Activated naive CD4-positive, alpha-beta T cell treated with anti-CD3 and anti-CD28 coated beads, Interleukin-2, amount 50 U/mL, for 16 hours (primary cell): ENCODE measurements around the gene CCT5.
A peak's percentile ranks its signal among the peaks of the same experiment; 100 is the strongest.
"Not testable (repeated sequence)": the region's sequence is repeated elsewhere in the genome, so short reads cannot be mapped to it uniquely, and the experiment has no call there.

Experiments used
- DNase-seq: peaks from one replicate; pipeline ENCODE4 v3.0.0-alpha.2; 2020

Gene CCT5

GRCh38 chr5:10247217-10247616 is 2.9 kb upstream of the CCT5 start:
- DNase-seq: not testable (repeated sequence)

GRCh38 chr5:10248378-10249260 is 1.5 kb upstream of the CCT5 start:
- no peak for DNase-seq

- peak; percentile 17 for DNase-seq
These were observed 761 bp downstream of the CCT5 start for GRCh38 chr5:10250806-10251276.

- DNase-seq: no peak
These were observed 1.3 kb downstream of the CCT5 start for GRCh38 chr5:10251405-10251804.

GRCh38 chr5:10253390-10253789 is 3.3 kb downstream of the CCT5 start:
- DNase-seq: no peak

GRCh38 chr5:10254686-10255085 is 4.6 kb downstream of the CCT5 start:
- DNase-seq: no peak

DNA sequence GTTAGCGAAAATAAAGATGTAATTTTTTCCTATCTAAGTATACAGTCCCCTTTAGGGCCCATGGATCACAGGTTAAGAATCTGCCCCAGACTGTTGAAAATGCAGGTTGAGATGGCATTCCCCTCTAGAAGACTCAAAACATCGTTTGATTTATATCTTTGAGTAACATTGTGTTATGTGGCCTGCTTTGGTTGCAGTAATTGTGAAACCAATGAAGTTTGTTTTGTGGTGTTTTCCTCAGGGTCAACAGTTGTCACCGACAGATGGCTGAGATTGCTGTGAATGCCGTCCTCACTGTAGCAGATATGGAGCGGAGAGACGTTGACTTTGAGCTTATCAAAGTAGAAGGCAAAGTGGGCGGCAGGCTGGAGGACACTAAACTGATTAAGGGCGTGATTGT is 7.8 kb downstream of the CCT5 start:
- DNase-seq: no peak

- no peak for DNase-seq
These were observed 9.8 kb downstream of the CCT5 start for GRCh38 chr5:10259899-10260298.

- no peak for DNase-seq
These were observed 11.0 kb downstream of the CCT5 start for GRCh38 chr5:10261065-10261464.

DNA sequence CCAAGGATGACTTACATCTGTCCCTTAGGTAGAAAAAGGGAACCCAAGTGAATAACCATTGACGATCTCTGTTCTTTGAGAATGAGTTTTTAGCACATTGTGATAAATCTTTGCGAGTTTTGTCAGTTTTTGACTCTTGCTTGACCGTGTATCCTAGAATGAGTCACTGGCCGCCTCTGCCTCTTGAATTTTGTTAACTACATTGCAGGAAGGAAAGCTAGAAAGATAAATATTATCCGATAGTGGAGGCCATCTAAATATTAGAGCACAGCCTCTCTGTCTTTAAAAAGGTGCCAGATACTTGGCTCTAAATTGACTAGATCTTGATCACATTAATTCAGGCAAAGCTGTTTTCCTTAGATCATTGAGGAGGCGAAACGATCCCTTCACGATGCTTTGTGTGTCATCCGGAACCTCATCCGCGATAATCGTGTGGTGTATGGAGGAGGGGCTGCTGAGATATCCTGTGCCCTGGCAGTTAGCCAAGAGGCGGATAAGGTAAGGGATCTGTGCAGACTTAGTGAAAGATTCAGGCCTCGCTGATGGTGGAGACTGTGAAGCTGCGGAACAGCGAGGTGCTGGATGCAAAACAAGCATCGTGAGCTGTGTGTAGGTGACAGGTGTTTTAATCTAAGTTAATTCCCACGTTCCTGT is 12.2 kb downstream of the CCT5 start:
- DNase-seq: no peak

- no peak for DNase-seq
These were observed 12.9 kb downstream of the CCT5 start for GRCh38 chr5:10262995-10263394.

GRCh38 chr5:10264604-10265003 is 14.5 kb downstream of the CCT5 start:
- DNase-seq: no peak

DNA sequence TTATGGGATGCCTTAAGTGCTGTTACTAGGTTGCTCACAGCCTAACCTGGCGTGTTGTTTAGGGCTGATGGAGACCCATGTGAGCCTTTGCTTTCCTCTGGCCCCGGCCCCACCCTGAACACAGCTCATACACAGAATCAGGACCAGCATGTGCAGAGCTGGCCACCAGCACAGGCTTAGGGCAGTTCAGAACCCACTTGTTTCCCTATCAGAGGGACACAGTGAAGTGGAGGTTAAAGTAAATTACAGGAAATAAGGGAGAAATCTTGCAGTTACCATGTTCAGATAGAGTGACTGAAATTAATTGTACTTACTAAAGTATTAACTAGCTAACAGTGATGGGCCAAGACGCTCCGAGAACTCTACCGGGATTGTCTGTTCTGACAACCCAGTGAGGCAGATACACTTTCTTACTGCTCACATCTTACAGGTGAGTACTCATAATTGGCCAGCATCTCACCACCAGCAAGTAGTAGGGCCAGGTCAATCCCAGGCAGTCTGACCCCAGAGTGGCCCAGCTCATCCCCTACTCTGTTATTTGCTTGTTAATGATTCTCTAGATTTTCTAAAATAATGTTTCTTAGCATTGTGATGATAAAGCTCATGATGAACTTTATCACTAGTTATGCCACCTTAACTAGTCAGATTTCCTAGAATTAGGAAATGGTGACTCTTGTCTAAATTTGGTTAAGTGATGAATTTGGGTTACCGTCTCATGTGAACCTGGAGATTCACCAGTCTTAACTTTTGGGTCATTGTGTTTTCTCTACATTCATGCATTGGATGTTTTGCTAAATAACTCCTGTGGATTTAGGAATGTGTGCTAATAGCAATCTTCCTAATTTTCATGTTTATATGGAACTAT is 15.4 kb downstream of the CCT5 start:
- DNase-seq: no peak

GRCh38 chr5:10266137-10266536 is 16.1 kb downstream of the CCT5 start:
- no peak for DNase-seq

GRCh38 chr5:10266839-10267238 is 16.8 kb downstream of the CCT5 start:
- no peak for DNase-seq

- no peak for DNase-seq
These were observed 18.0 kb downstream of the CCT5 start for GRCh38 chr5:10268100-10268499.

DNA sequence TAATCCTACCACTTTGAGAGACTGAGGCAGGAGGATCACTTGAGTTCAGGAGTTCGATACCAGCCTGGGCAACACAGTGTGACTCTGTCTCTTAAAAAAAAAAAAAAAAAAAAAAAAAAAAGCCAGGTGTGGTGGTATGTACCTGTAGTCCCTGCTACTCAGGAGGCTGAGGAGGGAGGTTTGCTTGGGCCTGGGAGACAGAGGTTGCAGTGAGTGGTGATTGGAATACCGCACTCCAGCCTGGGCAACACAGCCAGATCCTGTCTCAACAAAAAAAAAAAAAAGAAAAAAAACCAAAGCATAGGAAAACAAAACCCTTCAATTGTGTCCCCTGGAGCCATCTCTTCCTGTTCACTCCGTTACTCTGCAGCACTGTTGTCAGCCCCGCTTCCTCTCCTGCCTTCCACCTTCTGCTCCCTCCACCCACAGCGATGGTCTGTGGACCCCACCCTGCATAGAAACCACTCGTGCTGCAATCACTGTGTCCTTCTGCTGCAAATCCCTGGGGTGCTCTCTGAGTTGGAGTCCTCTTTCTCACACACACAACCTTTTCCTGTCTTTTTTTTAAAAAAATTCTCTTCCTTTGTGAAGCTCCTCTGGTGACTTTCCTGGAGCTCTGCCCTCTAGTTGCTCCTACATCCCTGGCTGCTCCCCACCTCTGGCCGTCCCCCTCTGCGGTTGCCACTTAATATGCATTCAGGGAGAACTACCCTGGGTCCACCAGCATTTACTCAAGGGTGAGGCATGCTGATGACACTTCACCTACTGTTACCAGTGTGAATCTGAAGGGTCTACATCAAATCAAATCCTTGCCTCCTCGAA is 22.2 kb downstream of the CCT5 start:
- DNase-seq: no peak

DNA sequence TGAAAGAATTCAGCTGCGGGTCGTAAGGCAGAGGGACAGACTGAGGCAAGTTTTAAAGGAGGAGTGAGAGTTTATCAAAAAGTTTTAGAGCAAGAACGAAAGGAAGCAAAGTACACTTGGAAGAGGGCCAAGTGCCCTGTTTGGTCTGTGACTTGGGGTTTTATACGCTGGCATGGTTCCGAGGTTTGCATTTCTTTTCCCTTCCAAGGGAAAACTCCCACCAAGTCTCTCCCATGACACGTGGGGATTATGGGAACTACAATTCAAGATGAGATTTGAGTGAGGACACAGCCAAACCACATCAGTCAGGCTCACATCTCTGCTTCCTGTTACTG is 22.8 kb downstream of the CCT5 start:
- not testable (repeated sequence) for DNase-seq

DNA sequence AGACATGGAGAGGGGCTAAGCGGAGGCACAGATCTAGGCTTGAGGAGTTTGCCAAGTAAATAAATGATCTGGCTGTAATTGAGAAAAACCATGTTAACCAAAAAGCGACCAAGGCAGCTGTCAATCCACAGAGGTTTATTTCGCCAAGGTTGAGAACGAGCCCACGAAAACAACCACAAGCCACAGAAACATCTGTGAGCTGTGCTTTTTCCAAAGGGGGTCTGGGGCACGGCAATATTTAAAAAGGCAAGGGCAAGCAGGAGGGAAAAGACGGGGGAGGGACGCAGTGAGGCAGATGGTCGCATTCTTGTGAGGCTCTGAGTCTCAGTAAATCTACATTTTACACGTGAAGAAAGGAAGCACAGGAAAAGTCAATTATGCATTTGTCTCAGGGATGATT is 25.4 kb downstream of the CCT5 start:
- no peak for DNase-seq

DNA sequence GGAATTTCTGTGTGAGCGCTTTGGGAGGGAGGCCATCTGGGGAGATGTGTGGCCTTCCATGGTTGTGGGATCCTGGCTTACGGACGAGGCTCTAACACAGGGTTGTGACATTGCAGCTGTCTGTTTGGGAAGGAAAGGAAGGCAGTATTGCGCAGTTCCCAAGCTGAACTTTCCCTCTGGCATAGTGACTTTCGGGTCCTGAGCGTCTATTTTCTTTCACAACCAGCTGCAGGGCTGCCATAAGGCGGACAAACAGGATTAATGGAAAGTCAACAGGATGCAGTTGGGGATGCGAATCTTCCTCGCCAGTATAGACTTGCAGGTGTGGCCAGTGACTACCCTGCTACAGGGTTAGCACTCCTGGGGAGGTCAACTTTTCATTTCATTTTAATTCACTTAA is 25.9 kb downstream of the CCT5 start:
- no peak for DNase-seq

DNA sequence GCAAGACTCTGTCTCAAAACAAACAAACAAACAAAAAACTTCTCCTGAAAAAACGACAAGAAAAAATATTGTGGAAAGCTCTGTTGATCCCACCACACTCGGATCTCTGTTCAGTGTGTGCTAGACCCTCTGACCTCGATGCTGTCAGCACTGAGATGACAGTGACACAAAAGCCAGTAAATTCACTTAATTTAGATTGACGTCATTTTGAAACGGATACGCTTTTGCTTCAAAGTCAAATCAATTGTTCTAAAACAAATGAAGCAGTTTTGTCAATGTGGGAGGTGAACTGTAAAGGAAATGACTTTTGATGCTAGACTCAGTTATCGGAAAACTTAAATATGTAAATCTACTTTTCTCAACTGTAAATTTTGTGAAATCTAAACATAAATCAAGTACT is 26.6 kb downstream of the CCT5 start:
- no peak for DNase-seq

DNA sequence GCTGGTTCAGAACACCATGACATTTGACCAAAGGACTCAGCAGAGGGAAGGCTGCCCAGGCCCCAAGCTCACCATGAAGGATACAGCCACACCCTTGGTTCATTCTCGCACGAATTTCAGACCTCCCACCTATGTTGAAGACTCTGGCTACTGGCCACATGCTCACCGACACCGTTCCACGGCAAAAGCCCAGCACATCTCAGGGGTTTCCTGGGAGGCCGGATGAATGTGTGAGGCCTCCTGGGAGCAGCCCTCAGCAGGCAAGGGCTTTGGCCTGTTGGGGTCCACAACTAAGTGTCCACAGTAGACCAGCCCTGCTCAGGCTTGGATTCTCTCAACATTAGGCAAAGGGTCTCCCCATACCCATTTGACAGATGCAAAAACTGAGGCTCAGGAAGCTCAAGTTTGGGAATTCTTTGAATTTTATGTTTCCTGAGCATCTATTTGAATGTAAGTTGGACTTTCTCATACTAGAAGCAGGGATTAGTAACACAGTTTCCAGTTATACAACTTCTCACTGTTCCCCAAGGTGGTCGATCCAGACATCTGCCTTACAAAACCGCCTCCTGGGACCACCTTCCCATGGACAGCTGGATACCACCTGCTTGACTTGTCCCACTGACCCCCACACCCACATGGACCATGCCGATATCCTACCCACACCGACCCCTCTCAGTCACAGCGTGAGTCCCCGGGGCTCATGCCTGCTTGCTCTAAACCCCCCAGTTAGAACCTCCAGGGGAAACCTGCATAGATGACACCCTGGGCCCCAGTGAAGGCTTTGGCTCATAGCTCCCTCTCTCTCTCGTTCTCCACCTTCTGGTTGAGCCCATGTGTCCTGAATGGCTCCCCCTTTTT is 27.9 kb downstream of the CCT5 start:
- no peak for DNase-seq
